Measurements from ENCODE around the gene STAT3. TPM values are rescaled to one million over a fixed set of nuclear protein-coding genes. Genes with fewer than 3 reads are reported as not detected.

STAT3 gene
- total RNA-seq, 1 donor from 2014 or later: 210 TPM

GRCh38 chr17:42288803-42289610, 99.2 kb downstream of the STAT3 start:
- Histone ChIP-seq H3K27me3 (no peaks in the 10 kb centered on the region), H3K4me1 (peaks cover 43% of the 10 kb centered on the region), H3K27ac (peak overlapping the region; percentile 90), H3K4me3 (peak overlapping the region; percentile 61 to 89), H3K36me3 (no peaks in the 10 kb centered on the region), H3K9me3 (no peaks in the 10 kb centered on the region)
- no peak for TF ChIP-seq CTCF (IDR thresholded peaks at IDR 0.05)
- no peak for TF ChIP-seq POLR2AphosphoS5 (IDR thresholded peaks at IDR 0.05; ENCODE audit: insufficient read depth in 1 of 2, low read depth in 1 of 2)
- TF ChIP-seq POLR2A (IDR thresholded peaks at IDR 0.05): no peak
- DNase-seq (ENCODE audit: extremely low spot score in 2 of 2): no peak
- intact Hi-C loops (cut with DNase I): no loop called here

GRCh38 chr17:42287977-42288802, 100.1 kb downstream of the STAT3 start, which contains the start of gene STAT5A:
Gene STAT5A, plus strand, starts transcription at chr17:42288498. Its CDS starts 914 bp downstream, at chr17:42289412.
- peak in 1 of 2 donors; percentile 93 for DNase-seq (ENCODE audit: extremely low spot score in 2 of 2)

GRCh38 chr17:42287305-42287976, 100.8 kb downstream of the STAT3 start:
- peak in 1 of 2 donors; percentile 93 for DNase-seq (ENCODE audit: extremely low spot score in 2 of 2)
- H3K36me3 ChIP-seq: no peaks in the 10 kb centered on the region
- peaks cover 43% of the 10 kb centered on the region for H3K4me1 ChIP-seq
- peak overlapping the region; percentile 90 for H3K27ac ChIP-seq
- H3K27me3 ChIP-seq: no peaks in the 10 kb centered on the region
- peak overlapping the region; percentile 61 to 89 for H3K4me3 ChIP-seq
- no peaks in the 10 kb centered on the region for H3K9me3 ChIP-seq
- intact Hi-C loops (cut with DNase I): no loop called here
- TF ChIP-seq CTCF (IDR thresholded peaks at IDR 0.05) (peak in 1 of 3 experiments; percentile 1), POLR2A (IDR thresholded peaks at IDR 0.05) (no peak), POLR2AphosphoS5 (IDR thresholded peaks at IDR 0.05; ENCODE audit: insufficient read depth in 1 of 2, low read depth in 1 of 2) (peak in 1 of 2 donors; percentile 75)

More at GRCh38 chr17:42287977-42288802, 100.1 kb downstream of the STAT3 start, which contains the start of gene STAT5A:
- peak in 1 of 3 experiments; percentile 1 for TF ChIP-seq CTCF (IDR thresholded peaks at IDR 0.05)
- TF ChIP-seq POLR2AphosphoS5 (IDR thresholded peaks at IDR 0.05; ENCODE audit: insufficient read depth in 1 of 2, low read depth in 1 of 2): peak in 1 of 2 donors; percentile 63
- TF ChIP-seq POLR2A (IDR thresholded peaks at IDR 0.05): peak in 1 of 2 donors; percentile 84
- Histone ChIP-seq H3K36me3 (no peaks in the 10 kb centered on the region), H3K4me3 (peak within 1 kb of the TSS; percentile 61 to 89), H3K4me1 (peaks cover 43% of the 10 kb centered on the region), H3K9me3 (no peaks in the 10 kb centered on the region), H3K27ac (peak within 1 kb of the TSS; percentile 90), H3K27me3 (no peaks in the 10 kb centered on the region)
- intact Hi-C loops (cut with DNase I): no loop called here

- Histone ChIP-seq H3K36me3 (no peaks in the 10 kb centered on the region), H3K27me3 (no peaks in the 10 kb centered on the region), H3K4me3 (peak overlapping the region; percentile 61 to 89), H3K4me1 (peaks cover 43% of the 10 kb centered on the region), H3K27ac (peak overlapping the region; percentile 90), H3K9me3 (no peaks in the 10 kb centered on the region)
- intact Hi-C loops (cut with DNase I): no loop called here
- no peak for TF ChIP-seq CTCF (IDR thresholded peaks at IDR 0.05)
- no peak for TF ChIP-seq POLR2A (IDR thresholded peaks at IDR 0.05)
- TF ChIP-seq POLR2AphosphoS5 (IDR thresholded peaks at IDR 0.05; ENCODE audit: insufficient read depth in 1 of 2, low read depth in 1 of 2): no peak
- DNase-seq (ENCODE audit: extremely low spot score in 2 of 2): peak in 1 of 2 donors; percentile 70
Measured at GRCh38 chr17:42286411-42287221, 101.6 kb downstream of the STAT3 start.
